ENCODE results near the gene AFF1. TPM values are rescaled to one million over a fixed set of nuclear protein-coding genes. Genes with fewer than 3 reads are reported as not detected.

The AFF1 gene
- total and polyA plus RNA-seq, 2 of the 4 experiments (the other 2 are of a cell fraction) = 7.0 to 9.6 TPM

- H4K8ac ChIP-seq (ENCODE audit: low read depth in 2 of 2, low read length in 2 of 2) = no peak overlapping the region
- CTCF ChIA-PET = interaction anchor here (2.1 kb wide), 1 partner anchor 48 kb away, joined by 5 read pairs; no protein-coding TSS in a partner anchor
- no peak overlapping the region for H2BK15ac ChIP-seq (ENCODE audit: low read depth, low read length)
- POLR2A ChIA-PET (ENCODE audit: unreplicated experiment) = no interaction called here
- no peak overlapping the region for H2AK5ac ChIP-seq (ENCODE audit: low read depth, low read length)
- intact Hi-C loops (cut with micrococcal nuclease) = no loop called here
- H3K9ac ChIP-seq (ENCODE audit: low read depth, low read length) = no peak overlapping the region
- H4K91ac ChIP-seq (ENCODE audit: insufficient read depth, low read depth, low read length) = no peak overlapping the region
- ATAC-seq (ENCODE audit: low read depth) (no peak), DNase-seq (no peak)
- dilution Hi-C loops (cut with HindIII; ENCODE audit: low sequenced_read_pairs, unreplicated experiment) = no loop called here
- no peak overlapping the region for H3K14ac ChIP-seq (replicated peaks; ENCODE audit: low read depth, low read length)
- H2BK120ac ChIP-seq (ENCODE audit: low read depth, low read length) = no peak overlapping the region
- H3K79me1 ChIP-seq (ENCODE audit: low read depth in 1 of 2, low read length in 2 of 2) = peaks cover 22 to 32% of the 10 kb centered on the region in 2 experiments
- BruUV-seq (replicated peaks) = no TSS peak
- H3K36me3 ChIP-seq (ENCODE audit: control insufficient read depth, insufficient read depth, low read length) = no peaks in the 10 kb centered on the region
- 41% methylated on average over 3 of the region's 8 CpGs; no CpG with 5 or more reads in 1 of the 2 experiments for WGBS, 2 experiments (ENCODE audit: extremely low coverage in 2 of 2, insufficient read length in 1 of 2)
- no peaks in the 10 kb centered on the region for H3K9me3 ChIP-seq (ENCODE audit: control insufficient read depth, insufficient read depth, low read length)
- no peak overlapping the region for H3K4me3 ChIP-seq (ENCODE audit: insufficient read depth, low read depth, low read length)
- no peaks in the 10 kb centered on the region for H3K27me3 ChIP-seq (ENCODE audit: control insufficient read depth, insufficient read depth, low read length)
- no peak overlapping the region for H2BK20ac ChIP-seq (ENCODE audit: low read depth, low read length)
- no peak overlapping the region for H3K4ac ChIP-seq (ENCODE audit: low read depth, low read length)
- no peak overlapping the region for H3K23ac ChIP-seq (ENCODE audit: low read depth, low read length)
- H3K27ac ChIP-seq (ENCODE audit: insufficient read depth, low read length) = no peak overlapping the region
- in situ Hi-C loops (cut with MboI; ENCODE audit: low sequenced_read_pairs) = no loop called here
- H3K56ac ChIP-seq (ENCODE audit: extremely low read depth, insufficient read depth, low read length) = no peak overlapping the region
- H3K4me1 ChIP-seq (ENCODE audit: control insufficient read depth, insufficient read depth, low read length) = peaks cover 3% of the 10 kb centered on the region
- no peak overlapping the region for H2BK5ac ChIP-seq (ENCODE audit: low read depth, low read length, poor library complexity, severe bottlenecking)
- no peak for TF ChIP-seq BHLHE40 (IDR thresholded peaks at IDR 0.05; ENCODE audit: low read depth, low read length)
- TF ChIP-seq, protein P1, sequence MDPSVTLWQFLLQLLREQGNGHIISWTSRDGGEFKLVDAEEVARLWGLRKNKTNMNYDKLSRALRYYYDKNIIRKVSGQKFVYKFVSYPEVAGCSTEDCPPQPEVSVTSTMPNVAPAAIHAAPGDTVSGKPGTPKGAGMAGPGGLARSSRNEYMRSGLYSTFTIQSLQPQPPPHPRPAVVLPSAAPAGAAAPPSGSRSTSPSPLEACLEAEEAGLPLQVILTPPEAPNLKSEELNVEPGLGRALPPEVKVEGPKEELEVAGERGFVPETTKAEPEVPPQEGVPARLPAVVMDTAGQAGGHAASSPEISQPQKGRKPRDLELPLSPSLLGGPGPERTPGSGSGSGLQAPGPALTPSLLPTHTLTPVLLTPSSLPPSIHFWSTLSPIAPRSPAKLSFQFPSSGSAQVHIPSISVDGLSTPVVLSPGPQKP (IDR thresholded peaks at IDR 0.05; ENCODE audit: borderline replicate concordance, low read depth, low read length) = no peak
- TF ChIP-seq POLR2A (IDR thresholded peaks at IDR 0.05; ENCODE audit: low read depth, low read length) = no peak
- no peak for TF ChIP-seq NFE2L2 (IDR thresholded peaks at IDR 0.05; ENCODE audit: low read depth, low read length)
- no peak for TF ChIP-seq CEBPB (IDR thresholded peaks at IDR 0.05; ENCODE audit: low read depth, low read length)
- TF ChIP-seq RFX5 (IDR thresholded peaks at IDR 0.05; ENCODE audit: low read depth, low read length) = no peak
- TF ChIP-seq MAFK (IDR thresholded peaks at IDR 0.05; ENCODE audit: low read depth, low read length) = no peak
- TF ChIP-seq MAZ (IDR thresholded peaks at IDR 0.05; ENCODE audit: borderline replicate concordance, low read depth, low read length) = no peak
- TF ChIP-seq CHD1 (IDR thresholded peaks at IDR 0.05; ENCODE audit: low read depth, low read length) = no peak
- TF ChIP-seq FOS (IDR thresholded peaks at IDR 0.05; ENCODE audit: low read depth, low read length) = no peak
- TF ChIP-seq, protein P2, sequence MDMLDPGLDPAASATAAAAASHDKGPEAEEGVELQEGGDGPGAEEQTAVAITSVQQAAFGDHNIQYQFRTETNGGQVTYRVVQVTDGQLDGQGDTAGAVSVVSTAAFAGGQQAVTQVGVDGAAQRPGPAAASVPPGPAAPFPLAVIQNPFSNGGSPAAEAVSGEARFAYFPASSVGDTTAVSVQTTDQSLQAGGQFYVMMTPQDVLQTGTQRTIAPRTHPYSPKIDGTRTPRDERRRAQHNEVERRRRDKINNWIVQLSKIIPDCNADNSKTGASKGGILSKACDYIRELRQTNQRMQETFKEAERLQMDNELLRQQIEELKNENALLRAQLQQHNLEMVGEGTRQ (IDR thresholded peaks at IDR 0.05; ENCODE audit: low read depth, low read length) = no peak
- no peak for TF ChIP-seq RAD21 (IDR thresholded peaks at IDR 0.05; ENCODE audit: low read length)
- no peak for TF ChIP-seq RCOR1 (IDR thresholded peaks at IDR 0.05; ENCODE audit: insufficient replicate concordance, low read length)
- H2AFZ ChIP-seq (replicated peaks; ENCODE audit: low read length, poor library complexity) = no peak overlapping the region
- H4K20me1 ChIP-seq (ENCODE audit: insufficient read depth, low read length) = no peaks in the 10 kb centered on the region
- no peak overlapping the region for H4K5ac ChIP-seq (ENCODE audit: low read depth, low read length)
- no peak overlapping the region for H3K4me2 ChIP-seq (ENCODE audit: low read depth, low read length)
- H2AK9ac ChIP-seq (replicated peaks; ENCODE audit: low read depth, low read length, poor library complexity) = no peak overlapping the region
- H3K18ac ChIP-seq (ENCODE audit: low read depth, low read length) = no peak overlapping the region
- H3K9me1 ChIP-seq (ENCODE audit: insufficient read depth, low read length) = peaks cover 3% of the 10 kb centered on the region; the same call in 1 of the 2 replicates
Measured at GRCh38 chr4:86970447-86971354, 35.9 kb downstream of the AFF1 start.

Data from IMR-90 (cell line).